Measurements from ENCODE around the gene AKNA. TPM values are rescaled to one million over a fixed set of nuclear protein-coding genes. Genes with fewer than 3 reads are reported as not detected.

AKNA gene
- total RNA-seq = 10 to 100 TPM in 1 of 4 donors, 1 to 10 TPM in 3; 6.4 to 13.2 (median 8.0) TPM

- peak within 1 kb of the TSS; percentile 28 for H3K4me3 ChIP-seq (ENCODE audit: low read depth, poor library complexity, severe bottlenecking)
- intact Hi-C loops (cut with DNase I; ENCODE audit: low total_unique reads) = no loop called here
- TF ChIP-seq POLR2A (IDR thresholded peaks at IDR 0.05) = peak in 1 of 2 donors; percentile 25
- no peak for TF ChIP-seq CTCF (IDR thresholded peaks at IDR 0.05)
- peak; percentile 73 to 96 for DNase-seq (ENCODE audit: low spot score in 2 of 2)
- 24 to 39% methylated on average over 25 of the region's 25 CpGs for WGBS, 2 donors
These were observed at the start of gene AKNA for GRCh38 chr9:114387680-114388356. TSS of gene AKNA (minus strand) at chr9:114387982. CDS start at chr9:114381333, 6,649 bp downstream.

GRCh38 chr9:114437401-114437893 is 49.7 kb upstream of the AKNA start:
- TF ChIP-seq CTCF (IDR thresholded peaks at IDR 0.05) (no peak), POLR2A (IDR thresholded peaks at IDR 0.05) (no peak)
- peak in 1 of 2 donors; percentile 6 for DNase-seq (ENCODE audit: low spot score in 2 of 2)
- WGBS, 2 donors = 88 to 96% methylated on average over 2 of the region's 2 CpGs
- H3K4me3 ChIP-seq (ENCODE audit: low read depth, poor library complexity, severe bottlenecking) = no peak overlapping the region
- intact Hi-C loops (cut with DNase I; ENCODE audit: low total_unique reads) = no loop called here

- WGBS, 2 donors = 51 to 59% methylated on average over 9 of the region's 9 CpGs
- intact Hi-C loops (cut with DNase I; ENCODE audit: low total_unique reads) = no loop called here
- TF ChIP-seq CTCF (IDR thresholded peaks at IDR 0.05) = no peak
- TF ChIP-seq POLR2A (IDR thresholded peaks at IDR 0.05) = no peak
- no peak overlapping the region for H3K4me3 ChIP-seq (ENCODE audit: low read depth, poor library complexity, severe bottlenecking)
- DNase-seq (ENCODE audit: low spot score in 2 of 2) = peak in 1 of 2 donors; percentile 66
These were observed 47.1 kb upstream of the AKNA start for GRCh38 chr9:114434878-114435311.

GRCh38 chr9:114433720-114434255 is 46.0 kb upstream of the AKNA start:
- WGBS, 2 donors = 64 to 70% methylated on average over 6 of the region's 6 CpGs
- TF ChIP-seq POLR2A (IDR thresholded peaks at IDR 0.05) (no peak), CTCF (IDR thresholded peaks at IDR 0.05) (no peak)
- H3K4me3 ChIP-seq (ENCODE audit: low read depth, poor library complexity, severe bottlenecking) = no peak overlapping the region
- intact Hi-C loops (cut with DNase I; ENCODE audit: low total_unique reads) = no loop called here
- DNase-seq (ENCODE audit: low spot score in 2 of 2) = no peak

GRCh38 chr9:114433086-114433485 is 45.3 kb upstream of the AKNA start:
- DNase-seq (ENCODE audit: low spot score in 2 of 2) = peak in 1 of 2 donors; percentile 72
- WGBS, 2 donors = 87 to 88% methylated on average over 15 of the region's 15 CpGs
- H3K4me3 ChIP-seq (ENCODE audit: low read depth, poor library complexity, severe bottlenecking) = no peak overlapping the region
- intact Hi-C loops (cut with DNase I; ENCODE audit: low total_unique reads) = no loop called here
- TF ChIP-seq CTCF (IDR thresholded peaks at IDR 0.05) (no peak), POLR2A (IDR thresholded peaks at IDR 0.05) (no peak)
